Thyroid gland (tissue), 4 donors: Measurements from ENCODE around the gene IKZF4. TPM values are rescaled to one million over a fixed set of nuclear protein-coding genes. Genes with fewer than 3 reads are reported as not detected.
"Not testable (repeated sequence)": the region's sequence is repeated elsewhere in the genome, so short reads cannot be mapped to it uniquely, and the experiment has no call there.

Experiments
- DNase-seq, 2 donors: peaks; one replicate each; pipeline ENCODE4 v3.0.0-alpha.2; 2019
- H3K27ac ChIP-seq, 3 donors: fragments of 200-600 bp; sonication (generic); 1 replicate in 2 of 3; 2 replicates in 1 of 3; pipeline ENCODE4 v1.5.1; 2016 to 2019; ENCODE audit warnings: mild to moderate bottlenecking in 1 of 3, moderate library complexity in 1 of 3
- H3K27me3 ChIP-seq: fragments of 200-600 bp; sonication (generic); one replicate; pipeline ENCODE4 v1.5.1; 2019
- H3K36me3 ChIP-seq, 2 donors: fragments of 200-600 bp; sonication (generic); one replicate each; pipeline ENCODE4 v1.5.1; 2016 to 2019
- H3K4me1 ChIP-seq, 2 donors: fragments of 200-600 bp; sonication (generic); one replicate each; pipeline ENCODE4 v1.5.1; 2017 to 2019
- H3K4me3 ChIP-seq, 3 donors: fragments of 200-600 bp; sonication (generic); replicated peaks in 1 of 3; 1 replicate in 2 of 3; 2 replicates in 1 of 3; pipeline ENCODE4 v1.5.1; 2016; ENCODE audit warnings: mild to moderate bottlenecking in 1 of 3
- H3K9me3 ChIP-seq: fragments of 200-600 bp; sonication (generic); one replicate; pipeline ENCODE4 v1.5.1; 2017
- CTCF ChIP-seq, 6 experiments: fragments of 200-600 bp in 3 of 6; fragments of 450-650 bp in 3 of 6; sonication (generic) in 3 of 6; IDR thresholded peaks; one replicate each; pipeline ENCODE4 v1.5.1; 2016 to 2019; ENCODE audit warnings: antibody characterized with exemption in 6 of 6, mild to moderate bottlenecking in 2 of 6, inconsistent platforms in 1 of 6, moderate library complexity in 1 of 6
- POLR2A ChIP-seq, 2 donors: fragments of 450-650 bp; IDR thresholded peaks; one replicate each; pipeline ENCODE4 v1.6.1; 2017; ENCODE audit warnings: antibody characterized with exemption in 2 of 2, mild to moderate bottlenecking in 2 of 2, moderate library complexity in 1 of 2
- WGBS, 2 donors: methylation state at CpG; one replicate each; pipeline ENCODE4 v1.1.5; 2017; 5-methylcytosine and 5-hydroxymethylcytosine counted together
- intact Hi-C: fragments of 100-400 bp; cut with DNase I; formaldehyde crosslinking; loops from one replicate; pipeline ENCODE4 v1.15.1; 2023
- total RNA-seq, 4 donors: library from RNA; depleted of rRNA; stranded (reverse); fragments of >200 nt; gene quantifications; one replicate each; pipeline ENCODE4 v1.2.3, GENCODE V29; 2016

The IKZF4 gene
- total RNA-seq, 4 donors from 2014 or later = 4.2 to 10.9 (median 9.4) TPM

GRCh38 chr12:55982319-55982936, 38.4 kb upstream of the IKZF4 start:
- DNase-seq = no peak
- 70 to 79% methylated on average over 3 of the region's 3 CpGs for WGBS, 2 donors
- peaks cover 21 to 32% of the 10 kb centered on the region in 2 donors for H3K36me3 ChIP-seq
- no peaks in the 10 kb centered on the region for H3K27me3 ChIP-seq
- H3K9me3 ChIP-seq = no peaks in the 10 kb centered on the region
- no peak overlapping the region for H3K27ac ChIP-seq
- TF ChIP-seq POLR2A (IDR thresholded peaks at IDR 0.05) (no peak), CTCF (IDR thresholded peaks at IDR 0.05) (no peak)
- H3K4me3 ChIP-seq = no peak overlapping the region
- no peaks in the 10 kb centered on the region for H3K4me1 ChIP-seq
- intact Hi-C loops = no loop called here

- Histone ChIP-seq H3K36me3 (peaks cover 28 to 40% of the 10 kb centered on the region in 2 donors), H3K4me1 (no peaks in the 10 kb centered on the region), H3K27ac (no peak overlapping the region), H3K9me3 (no peaks in the 10 kb centered on the region), H3K27me3 (no peaks in the 10 kb centered on the region), H3K4me3 (no peak overlapping the region)
- intact Hi-C loops = no loop called here
- no peak for DNase-seq
- WGBS, 2 donors = 80 to 95% methylated on average over 4 of the region's 4 CpGs
- TF ChIP-seq POLR2A (IDR thresholded peaks at IDR 0.05) (no peak), CTCF (IDR thresholded peaks at IDR 0.05) (no peak)
Measured at GRCh38 chr12:55983232-55983842, 37.5 kb upstream of the IKZF4 start.

GRCh38 chr12:55984861-55985260, 36.0 kb upstream of the IKZF4 start:
- Histone ChIP-seq H3K4me3 (no peak overlapping the region), H3K9me3 (no peaks in the 10 kb centered on the region), H3K27ac (no peak overlapping the region), H3K4me1 (no peaks in the 10 kb centered on the region), H3K27me3 (no peaks in the 10 kb centered on the region), H3K36me3 (peaks cover 30 to 53% of the 10 kb centered on the region in 2 donors)
- intact Hi-C loops = no loop called here
- DNase-seq = no peak
- WGBS, 2 donors = 71 to 84% methylated on average over 2 of the region's 2 CpGs
- TF ChIP-seq CTCF (IDR thresholded peaks at IDR 0.05) (no peak), POLR2A (IDR thresholded peaks at IDR 0.05) (no peak)

- intact Hi-C loops = no loop called here
- TF ChIP-seq POLR2A (IDR thresholded peaks at IDR 0.05) (no peak), CTCF (IDR thresholded peaks at IDR 0.05) (no peak)
- H3K4me3 ChIP-seq = no peak overlapping the region
- DNase-seq = no peak
- no peaks in the 10 kb centered on the region for H3K27me3 ChIP-seq
- no peak overlapping the region for H3K27ac ChIP-seq
- H3K4me1 ChIP-seq = no peaks in the 10 kb centered on the region
- WGBS, 2 donors = 90 to 95% methylated on average over 4 of the region's 4 CpGs
- peaks cover 35 to 58% of the 10 kb centered on the region in 2 donors for H3K36me3 ChIP-seq
- H3K9me3 ChIP-seq = no peaks in the 10 kb centered on the region
Measured at GRCh38 chr12:55985341-55985740, 35.5 kb upstream of the IKZF4 start.

GRCh38 chr12:55985976-55986375, 34.9 kb upstream of the IKZF4 start:
- H3K4me3 ChIP-seq, H3K27ac ChIP-seq, H3K4me1 ChIP-seq, DNase-seq, intact Hi-C loops, H3K27me3 ChIP-seq, H3K9me3 ChIP-seq: not testable (repeated sequence)
- peaks cover 42 to 58% of the 10 kb centered on the region in 2 donors for H3K36me3 ChIP-seq
- 83 to 87% methylated on average over 7 of the region's 7 CpGs for WGBS, 2 donors
